NCI-H2227 (cell line): ENCODE measurements around the gene EBP.
"Not testable (repeated sequence)": the region's sequence is repeated elsewhere in the genome, so short reads cannot be mapped to it uniquely, and the experiment has no call there.

Experiments
- DNase-seq: peaks from one replicate; lab custom pipeline; 2025; ENCODE audit not compliant: unreplicated experiment; lab: John Stamatoyannopoulos, UW

The EBP gene

DNA sequence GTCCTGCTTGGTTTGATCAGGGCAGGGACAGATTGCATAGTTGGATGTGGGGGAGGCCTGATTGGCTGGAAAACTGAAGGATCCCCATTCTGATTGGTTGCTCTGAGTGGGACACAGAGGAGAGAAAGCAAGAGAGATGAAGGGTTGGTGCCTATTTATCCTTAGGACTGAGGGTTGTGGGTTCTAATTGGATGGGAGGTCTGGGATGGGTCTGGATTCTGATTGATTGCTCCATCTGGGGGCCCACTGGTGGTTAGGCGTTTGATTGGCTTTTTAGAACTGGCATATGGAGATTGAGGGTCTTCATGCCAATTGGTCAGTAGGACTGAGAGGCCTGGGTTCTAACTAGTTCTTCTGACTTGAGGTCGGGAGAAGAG lies 644 bp upstream of the EBP start:
- peak; percentile 64 for DNase-seq

DNA sequence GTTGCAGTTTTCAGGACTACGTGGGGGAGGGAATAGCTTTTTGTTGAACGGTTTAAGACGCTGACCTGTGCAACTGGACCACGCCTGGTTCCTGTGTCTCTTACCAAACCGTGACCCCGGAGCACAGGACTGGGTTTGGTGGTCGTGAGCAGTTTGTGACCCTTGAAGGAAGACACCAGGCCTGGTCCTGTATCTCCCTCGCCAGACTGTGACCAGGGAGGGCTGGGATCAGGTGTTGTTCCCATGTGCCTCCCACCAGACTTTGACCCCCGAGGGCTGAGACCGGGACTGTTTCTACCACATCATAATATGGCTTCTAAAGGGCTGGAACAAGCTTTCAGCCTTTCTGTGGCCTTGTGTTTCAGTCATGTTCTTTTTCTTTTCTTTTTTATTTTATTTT lies 683 bp downstream of the EBP start:
- DNase-seq = no peak

DNA sequence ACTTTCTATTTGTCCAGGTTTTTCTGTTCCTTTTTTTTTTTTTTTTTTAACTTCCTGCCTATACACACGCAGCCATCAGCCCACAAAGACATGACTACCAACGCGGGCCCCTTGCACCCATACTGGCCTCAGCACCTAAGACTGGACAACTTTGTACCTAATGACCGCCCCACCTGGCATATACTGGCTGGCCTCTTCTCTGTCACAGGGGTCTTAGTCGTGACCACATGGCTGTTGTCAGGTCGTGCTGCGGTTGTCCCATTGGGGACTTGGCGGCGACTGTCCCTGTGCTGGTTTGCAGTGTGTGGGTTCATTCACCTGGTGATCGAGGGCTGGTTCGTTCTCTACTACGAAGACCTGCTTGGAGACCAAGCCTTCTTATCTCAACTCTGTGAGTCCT lies 2.1 kb downstream of the EBP start:
- no peak for DNase-seq

DNA sequence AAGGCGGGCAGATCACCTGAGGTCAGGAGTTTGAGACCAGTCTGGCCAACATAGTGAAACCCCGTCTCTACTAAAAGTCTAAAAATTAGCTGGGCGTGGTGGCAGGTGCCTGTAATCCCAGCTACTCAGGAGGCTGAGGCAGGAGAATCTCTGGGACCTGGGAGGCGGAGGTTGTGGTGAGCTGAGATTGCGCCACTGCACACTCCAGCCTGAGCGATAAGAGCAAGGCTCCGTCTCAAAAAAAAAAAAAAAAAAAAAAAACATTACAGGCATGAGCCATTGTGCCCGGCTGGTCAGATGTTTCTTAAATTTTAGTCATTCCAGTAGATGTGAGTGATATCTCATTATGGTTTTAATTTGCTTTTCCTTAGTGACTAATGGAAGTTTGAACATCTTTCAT lies 4.2 kb downstream of the EBP start:
- not testable (repeated sequence) for DNase-seq

DNA sequence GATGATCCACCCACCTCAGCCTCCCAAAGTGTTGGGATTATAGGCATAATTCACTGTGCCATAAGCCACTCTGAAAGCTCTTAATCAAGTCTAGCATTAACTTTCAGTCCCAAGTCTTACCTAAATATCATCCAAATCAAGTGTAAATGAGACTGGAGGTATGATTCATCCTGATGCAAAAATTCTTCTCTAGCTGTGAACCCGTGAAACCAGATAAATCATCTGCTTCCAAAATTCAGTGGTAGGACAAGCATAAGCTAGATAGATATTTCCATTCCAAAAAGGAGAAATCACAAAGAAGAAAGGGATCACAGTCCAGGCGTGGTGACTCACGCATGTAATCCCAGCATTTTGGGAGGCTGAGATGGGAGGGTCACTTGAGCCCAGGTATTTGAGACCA lies 9.1 kb downstream of the EBP start:
- no peak for DNase-seq

DNA sequence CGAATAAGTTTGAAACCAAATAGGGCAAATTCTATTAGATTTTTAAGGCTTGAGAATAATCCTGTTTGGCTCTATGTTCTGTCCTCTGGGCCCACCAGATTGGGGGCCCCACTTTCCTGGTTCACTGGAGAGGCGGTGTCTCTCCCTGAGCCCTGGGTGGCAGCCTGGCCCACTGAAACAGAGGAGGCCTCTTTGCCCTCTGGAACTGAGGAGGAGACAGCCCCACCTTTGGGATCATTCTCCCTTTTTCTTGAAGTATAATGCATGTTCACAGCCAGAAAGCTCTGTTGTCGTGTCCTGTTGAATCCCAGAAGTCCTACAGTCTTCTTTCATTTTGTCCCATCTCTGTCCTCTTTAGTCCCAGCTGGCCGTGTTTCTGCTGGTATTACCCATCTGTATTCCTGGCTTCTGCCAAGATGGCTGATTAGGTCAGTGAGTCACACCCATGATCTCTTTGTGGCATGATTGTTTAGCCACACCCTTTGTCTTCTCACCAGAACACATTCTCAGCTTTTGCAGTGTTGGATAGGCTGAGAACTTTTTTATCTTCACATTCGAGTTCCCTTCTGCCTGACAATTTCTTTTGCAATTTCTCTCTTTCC lies 9.9 kb downstream of the EBP start:
- no peak for DNase-seq

DNA sequence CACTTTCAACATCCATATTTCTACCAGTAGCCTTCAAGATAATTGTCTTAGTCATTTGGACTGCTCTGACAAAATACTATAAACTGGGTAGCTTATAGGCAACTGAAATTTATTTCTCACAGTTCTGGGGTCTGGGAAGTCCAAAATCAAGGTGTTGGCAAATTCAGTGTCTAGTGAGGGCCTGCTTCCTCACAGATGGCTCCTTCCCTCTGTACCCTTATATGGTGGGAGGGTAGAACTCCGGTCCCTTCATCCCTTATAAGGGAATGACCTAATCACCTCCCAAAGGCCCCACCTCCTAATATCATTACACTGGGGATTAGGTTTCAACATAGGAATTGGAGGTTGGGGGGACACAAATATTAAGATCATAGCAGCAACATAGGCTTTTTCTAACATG lies 10.6 kb downstream of the EBP start:
- no peak for DNase-seq

DNA sequence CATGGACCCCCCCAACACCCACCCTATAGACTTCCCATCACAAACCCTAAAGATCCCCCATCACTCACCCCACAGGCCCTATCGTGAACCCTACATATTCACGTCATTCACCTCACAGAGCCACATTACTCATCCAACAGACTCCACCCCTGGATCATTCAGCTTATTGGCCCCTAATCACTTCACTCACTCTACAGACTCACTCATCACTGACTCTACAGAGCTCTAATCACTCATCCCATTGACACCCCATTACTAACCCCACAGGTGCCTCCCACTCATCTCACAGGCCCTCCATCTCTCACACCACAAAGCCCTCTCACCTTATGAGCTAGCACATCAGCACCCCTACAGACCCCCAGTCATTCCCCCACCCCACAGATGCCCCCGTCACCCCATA lies 11.6 kb downstream of the EBP start:
- no peak for DNase-seq

DNA sequence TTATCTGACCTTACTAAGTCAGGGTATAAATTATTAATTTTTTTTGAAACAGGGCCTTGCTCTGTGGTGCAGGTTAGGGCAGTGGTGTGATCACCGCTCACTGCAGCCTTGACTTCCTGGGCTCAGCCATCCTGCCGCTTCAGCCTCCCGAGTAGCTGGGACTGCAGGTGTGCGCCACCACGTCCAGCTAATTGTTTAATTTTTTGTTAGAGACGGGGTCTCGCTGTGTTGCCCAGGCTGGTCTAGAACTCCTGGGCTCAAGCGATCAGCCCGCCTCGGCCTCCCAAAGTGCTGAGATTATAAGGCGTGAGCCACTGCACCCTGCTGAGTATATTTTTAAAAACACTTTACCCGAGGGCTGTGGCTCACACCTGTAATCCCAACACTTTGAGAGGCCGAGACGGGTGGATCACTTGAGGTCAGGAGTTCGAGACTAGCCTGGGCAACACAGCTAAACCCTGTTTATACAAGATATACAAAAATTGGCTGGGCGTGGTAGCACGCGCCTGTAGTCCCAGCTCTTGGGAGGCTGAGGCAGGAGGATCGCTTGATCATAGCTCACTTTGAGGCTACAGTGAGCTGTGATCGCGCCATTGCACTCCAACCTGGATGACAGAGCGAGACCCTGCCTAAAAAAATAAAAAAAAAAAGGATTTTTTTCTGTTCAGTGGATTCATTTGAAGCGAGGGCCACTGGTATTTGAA lies 17.2 kb downstream of the EBP start:
- DNase-seq = no peak

DNA sequence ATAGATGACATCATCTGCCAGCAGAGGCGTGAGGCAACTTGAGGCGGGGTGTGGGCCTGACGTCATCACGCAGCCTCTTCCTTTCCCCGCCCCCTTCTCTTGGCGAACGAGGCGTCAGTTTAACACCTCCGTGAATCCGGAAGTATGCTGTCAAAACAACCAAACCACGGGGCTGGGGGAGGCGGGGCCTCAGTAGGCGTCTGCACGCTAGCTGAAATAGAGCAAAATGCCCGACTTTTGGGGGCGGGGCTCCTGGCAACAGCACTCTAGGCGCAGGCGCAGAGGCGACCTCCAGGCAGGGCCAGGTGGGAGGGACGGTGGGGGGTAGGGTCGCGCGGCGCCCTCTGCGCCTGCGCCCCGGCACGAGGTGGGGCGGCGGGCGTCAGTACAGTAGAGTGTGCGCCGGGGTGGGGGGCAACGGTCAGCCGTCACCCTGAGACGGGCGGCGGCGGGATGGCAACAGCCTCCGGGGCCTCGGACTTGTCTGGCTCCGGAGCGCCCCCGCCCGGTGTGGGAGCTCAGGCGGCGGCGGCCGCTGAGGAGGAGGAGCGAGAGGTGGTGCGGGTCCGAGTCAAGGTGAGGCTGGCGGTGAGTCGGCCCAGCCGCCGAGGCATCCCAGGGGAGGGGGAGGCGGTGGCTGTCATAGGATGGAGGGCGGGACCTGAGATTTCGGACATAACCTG lies 17.9 kb downstream of the EBP start, which contains the start of gene TBC1D25:
TSS of gene TBC1D25 (plus strand) at position 370 of the 683 bp plus-strand sequence. CDS start at position 454, 84 bp downstream.
- DNase-seq = peak; percentile 100

DNA sequence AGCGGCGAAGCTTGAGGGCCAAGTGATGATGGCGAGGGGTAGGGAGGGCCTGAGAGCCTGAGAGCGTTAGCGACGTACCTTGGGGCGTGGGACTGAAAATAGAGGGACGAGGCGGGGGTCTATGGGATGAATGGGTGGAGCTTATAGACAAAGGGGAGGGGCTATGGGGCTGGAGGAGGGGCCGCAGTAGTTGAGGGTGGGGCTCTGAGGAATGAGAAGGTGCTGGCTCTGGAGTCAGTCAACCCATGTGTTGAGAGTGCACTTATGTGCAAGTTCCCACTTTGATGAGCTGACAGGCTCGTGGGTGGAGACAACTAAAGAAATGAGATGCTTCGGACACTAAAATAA lies 18.4 kb downstream of the EBP start:
- peak; percentile 92 for DNase-seq

DNA sequence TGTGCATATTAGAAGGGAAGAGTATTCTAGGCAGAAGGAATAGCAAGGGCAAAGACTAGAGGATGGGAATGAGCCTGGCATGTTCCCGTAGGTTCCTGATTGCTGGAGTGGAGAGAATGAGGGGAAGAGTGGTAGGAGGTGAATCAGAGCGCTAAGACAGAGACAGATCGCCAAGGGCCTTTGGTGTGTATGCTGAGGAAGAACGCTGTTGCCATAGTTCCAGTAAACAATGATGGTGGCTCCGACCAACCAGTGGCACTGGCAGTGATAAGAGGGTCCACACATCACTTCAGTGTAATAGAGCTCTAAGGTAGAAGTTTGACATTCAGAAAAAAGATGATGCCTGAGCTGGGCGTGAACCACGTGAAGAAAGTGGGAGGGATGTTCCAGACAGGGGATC lies 18.9 kb downstream of the EBP start:
- DNase-seq = no peak

DNA sequence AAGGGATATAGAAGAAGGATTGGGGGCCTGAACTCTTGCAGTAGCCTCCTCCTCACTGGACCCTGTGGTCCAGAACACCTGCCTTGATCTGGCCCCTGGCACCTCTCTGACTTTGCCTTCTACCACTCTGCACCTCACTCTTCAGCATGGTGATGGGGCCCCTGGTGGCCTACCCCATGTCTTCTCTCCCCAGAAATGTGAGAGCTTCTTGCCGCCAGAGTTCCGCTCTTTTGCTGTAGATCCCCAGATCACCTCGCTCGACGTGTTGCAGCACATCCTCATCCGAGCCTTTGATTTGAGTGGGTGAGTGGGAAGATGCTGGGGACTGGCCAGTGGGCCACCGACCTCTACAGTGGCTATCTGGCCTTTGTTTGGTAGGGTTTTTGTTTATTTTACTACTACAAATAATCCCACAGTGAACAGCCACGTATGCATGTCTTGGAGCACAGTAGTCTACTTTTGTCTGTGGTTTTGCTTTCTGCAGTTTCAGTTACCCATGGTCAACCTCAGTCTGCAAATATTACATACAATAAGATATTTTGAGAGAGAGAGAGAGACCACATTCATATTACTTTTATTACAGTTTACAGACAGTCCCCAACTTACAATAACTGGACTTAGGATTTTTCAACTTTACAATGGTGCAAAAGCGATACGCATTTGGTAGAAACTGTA lies 19.7 kb downstream of the EBP start:
- DNase-seq = no peak

DNA sequence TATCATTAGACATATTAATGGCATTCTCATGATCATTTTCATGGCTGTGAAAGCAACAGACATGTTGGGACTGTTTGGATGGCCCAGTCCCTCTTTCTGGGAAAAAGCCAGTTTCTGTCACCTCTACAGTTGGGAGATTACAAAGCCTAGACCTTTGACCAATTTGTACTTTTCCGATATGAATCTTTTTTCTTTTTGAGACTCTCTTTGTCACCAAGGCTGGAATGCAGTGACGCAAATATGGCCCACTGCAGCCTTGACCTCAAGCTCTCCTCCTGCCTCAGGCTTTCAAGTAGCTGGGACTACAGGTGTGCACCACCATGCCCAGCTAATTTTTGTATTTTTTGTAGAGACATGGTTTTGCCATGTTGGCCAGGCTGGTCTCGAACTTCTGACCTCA lies 27.3 kb downstream of the EBP start:
- DNase-seq = no peak

DNA sequence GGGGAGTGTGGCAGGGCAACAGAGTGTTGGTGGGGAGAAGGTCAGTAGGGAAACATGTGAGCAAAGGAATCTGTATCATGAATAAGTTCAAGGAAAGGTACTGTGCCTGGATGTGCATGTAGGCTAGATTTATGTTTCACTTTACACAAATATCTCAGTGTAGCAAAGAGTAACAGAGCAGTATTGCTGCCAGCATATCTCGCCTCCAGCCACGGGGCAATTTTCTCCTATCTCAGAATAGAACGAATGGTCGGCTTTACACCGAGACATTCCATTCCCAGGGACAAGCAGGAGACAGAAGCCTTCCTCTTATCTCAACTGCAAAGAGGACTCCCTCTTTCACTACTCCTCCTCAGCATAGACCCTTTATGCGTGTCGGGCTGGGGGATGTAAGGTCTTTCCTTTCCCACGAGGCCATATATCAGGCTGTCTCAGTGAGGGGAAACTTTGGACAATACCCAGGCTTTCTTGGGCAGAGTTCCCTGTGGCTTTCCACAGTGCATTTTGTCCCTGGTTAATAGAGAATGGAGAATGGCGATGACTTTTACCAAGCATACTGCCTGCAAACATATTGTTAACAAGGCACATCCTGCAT lies 34.2 kb downstream of the EBP start:
- not testable (repeated sequence) for DNase-seq

DNA sequence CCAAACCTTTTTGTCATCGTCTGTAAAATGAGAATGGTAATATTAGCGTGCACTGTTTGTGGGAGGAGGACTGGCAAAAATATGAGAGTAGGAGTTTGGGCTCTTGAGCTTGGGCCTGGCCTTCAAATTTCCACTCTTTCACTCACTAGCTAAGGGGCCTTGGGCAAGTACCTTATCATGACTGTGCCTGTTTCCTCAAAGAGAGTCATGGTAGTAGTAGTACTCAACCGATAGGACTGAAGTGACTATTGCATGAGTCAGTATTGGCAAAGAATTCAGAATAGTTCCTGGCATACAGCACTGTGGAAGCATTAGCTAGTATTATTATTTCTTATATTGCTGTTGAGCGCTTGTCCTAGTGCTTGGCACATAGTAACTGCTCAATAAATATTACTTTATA lies 36.7 kb downstream of the EBP start:
- DNase-seq = no peak

DNA sequence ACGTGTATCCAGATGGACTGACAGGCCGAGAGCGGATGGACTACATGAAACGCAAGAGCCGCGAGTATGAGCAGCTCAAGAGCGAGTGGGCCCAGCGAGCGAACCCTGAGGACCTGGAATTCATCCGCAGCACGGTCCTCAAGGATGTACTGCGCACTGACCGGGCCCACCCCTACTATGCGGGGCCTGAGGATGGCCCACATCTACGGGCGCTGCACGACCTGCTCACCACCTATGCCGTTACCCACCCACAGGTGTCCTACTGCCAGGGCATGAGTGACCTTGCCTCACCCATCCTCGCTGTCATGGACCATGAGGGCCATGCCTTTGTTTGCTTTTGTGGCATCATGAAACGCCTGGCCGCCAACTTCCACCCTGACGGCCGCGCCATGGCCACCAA lies 38.0 kb downstream of the EBP start:
- no peak for DNase-seq

DNA sequence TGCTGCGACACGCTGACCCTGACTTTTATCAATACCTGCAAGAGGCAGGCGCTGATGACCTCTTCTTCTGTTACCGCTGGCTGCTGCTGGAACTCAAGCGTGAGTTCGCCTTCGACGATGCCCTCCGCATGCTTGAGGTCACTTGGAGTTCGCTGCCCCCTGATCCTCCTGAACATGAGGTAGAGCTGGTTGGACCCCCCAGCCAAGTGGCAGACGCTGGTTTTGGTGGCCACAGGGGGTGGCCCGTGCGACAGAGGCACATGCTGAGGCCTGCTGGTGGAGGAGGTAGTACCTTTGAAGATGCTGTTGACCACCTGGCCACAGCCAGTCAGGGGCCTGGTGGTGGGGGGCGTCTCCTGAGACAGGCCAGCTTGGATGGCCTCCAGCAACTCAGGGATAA lies 38.4 kb downstream of the EBP start:
- no peak for DNase-seq

DNA sequence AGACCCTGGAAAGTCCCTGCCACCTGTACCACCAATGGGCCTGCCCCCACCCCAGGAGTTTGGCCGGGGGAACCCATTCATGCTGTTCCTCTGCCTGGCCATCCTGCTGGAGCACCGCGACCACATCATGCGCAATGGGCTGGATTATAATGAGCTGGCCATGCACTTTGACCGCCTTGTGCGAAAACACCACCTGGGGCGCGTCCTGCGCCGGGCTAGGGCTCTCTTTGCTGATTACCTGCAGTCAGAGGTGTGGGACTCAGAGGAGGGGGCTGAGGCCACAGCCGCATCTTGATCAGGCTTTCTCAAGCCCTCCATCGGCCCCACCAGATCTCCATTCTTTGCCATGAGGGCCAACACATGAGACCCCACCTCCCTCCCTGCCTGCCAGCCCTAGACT lies 39.1 kb downstream of the EBP start:
- DNase-seq = no peak

DNA sequence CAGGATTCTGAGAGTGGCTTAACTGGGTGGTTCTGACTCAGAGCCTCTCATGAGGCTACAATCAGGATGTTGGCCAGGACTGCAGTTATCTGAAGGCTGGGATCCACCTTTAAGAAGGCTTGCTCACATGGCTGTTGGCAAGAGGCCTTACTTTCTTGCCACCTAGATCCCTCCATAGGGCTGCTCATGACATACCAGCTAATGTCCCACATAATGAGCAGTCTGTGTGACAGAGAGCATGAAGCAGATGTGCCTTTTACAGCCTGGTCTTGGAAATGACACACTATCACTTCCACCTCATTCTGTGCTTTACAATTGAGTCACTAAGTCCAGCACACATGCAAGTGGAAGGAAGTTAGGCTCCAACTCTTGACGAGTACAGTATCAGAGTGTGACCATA lies 48.4 kb downstream of the EBP start:
- DNase-seq = no peak

DNA sequence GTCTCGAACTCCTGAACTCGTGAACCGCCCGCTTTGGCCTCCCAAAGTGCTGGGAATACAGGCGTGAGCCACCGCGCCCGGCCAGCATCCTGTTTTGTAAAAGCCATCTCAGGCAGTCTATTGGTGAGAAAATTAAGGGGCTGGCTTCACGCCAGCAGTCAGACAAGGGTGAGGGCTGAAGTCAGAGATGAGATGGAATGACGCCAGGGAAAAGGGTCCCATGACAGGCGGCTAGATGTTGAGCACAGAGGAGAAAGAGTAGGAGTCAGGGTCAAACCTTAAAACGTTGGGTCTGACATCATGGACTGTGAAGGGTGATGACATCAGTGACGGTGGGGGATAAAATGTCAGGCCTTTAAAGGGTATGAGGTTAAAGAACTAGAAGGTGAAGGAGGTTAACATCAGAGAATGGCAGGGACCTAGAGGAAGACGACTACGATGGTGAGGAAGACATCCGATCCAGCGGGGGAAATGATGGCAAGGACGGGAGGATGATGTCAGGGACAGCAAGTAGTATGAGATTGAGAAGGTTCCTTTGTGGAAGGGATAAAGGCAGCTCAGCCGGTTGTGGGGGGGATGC lies 52.2 kb downstream of the EBP start:
- DNase-seq = peak; percentile 89
